Natural killer cell (primary cell): ENCODE results near the gene SPARC. TPM values are rescaled to one million over a fixed set of nuclear protein-coding genes. Genes with fewer than 3 reads are reported as not detected.

Experiments
- ATAC-seq, 3 donors: fragments of 150-1000 bp in 2 of 3; fragments of 200-7000 bp in 1 of 3; cut with Tn5 transposase; 1 replicate in 1 of 3; 2 replicates in 2 of 3; pipeline ENCODE4 v1.10.0; 2021; ENCODE audit warnings: mild to moderate bottlenecking in 2 of 3, moderate library complexity in 2 of 3
- DNase-seq, 2 donors: peaks; one replicate each; pipeline versions ENCODE4 v3.0.0 to v3.0.0-alpha.2; 2013 to 2021; ENCODE audit warnings: mixed read lengths in 1 of 2
- H3K27ac ChIP-seq: one replicate; pipeline ENCODE4 v1.5.1; 2013; ENCODE audit warnings: mild to moderate bottlenecking, low read length
- H3K27me3 ChIP-seq: one replicate; pipeline ENCODE4 v1.6.1; 2013; ENCODE audit warnings: low read length; ENCODE audit not compliant: control insufficient read depth, insufficient read depth
- H3K36me3 ChIP-seq: one replicate; pipeline ENCODE4 v1.6.1; 2013; ENCODE audit warnings: low read length; ENCODE audit not compliant: control insufficient read depth, insufficient read depth
- H3K4me1 ChIP-seq: one replicate; pipeline ENCODE4 v1.6.1; 2013; ENCODE audit warnings: low read length; ENCODE audit not compliant: control insufficient read depth, insufficient read depth
- H3K4me3 ChIP-seq: one replicate; pipeline ENCODE4 v1.5.1; 2013; ENCODE audit warnings: low read length
- H3K9me3 ChIP-seq: one replicate; pipeline ENCODE4 v1.6.1; 2013; ENCODE audit warnings: low read length; ENCODE audit not compliant: control insufficient read depth, insufficient read depth
- H3K27ac Mint-ChIP-seq, 2 donors: one replicate each; pipeline ENCODE4 v1.8.0; 2022; ENCODE audit warnings: mild to moderate bottlenecking in 2 of 2, mixed read lengths in 2 of 2, moderate library complexity in 1 of 2
- H3K27me3 Mint-ChIP-seq, 2 donors: one replicate each; pipeline ENCODE4 v1.8.0; 2022; ENCODE audit warnings: low read depth in 2 of 2, mixed read lengths in 2 of 2
- H3K36me3 Mint-ChIP-seq: one replicate; pipeline ENCODE4 v1.8.0; 2022; ENCODE audit warnings: mixed read lengths
- H3K4me1 Mint-ChIP-seq, 2 donors: one replicate each; pipeline ENCODE4 v1.8.0; 2022; ENCODE audit warnings: mixed read lengths in 2 of 2
- H3K4me3 Mint-ChIP-seq: one replicate; pipeline ENCODE4 v1.8.0; 2022; ENCODE audit warnings: mild to moderate bottlenecking, moderate library complexity, mixed read lengths
- H3K9me3 Mint-ChIP-seq, 2 donors: one replicate each; pipeline ENCODE4 v1.8.0; 2022; ENCODE audit warnings: mixed read lengths in 2 of 2
- WGBS: methylation state at CpG from one replicate; pipeline ENCODE4 v1.1.7; 2013; ENCODE audit warnings: missing lambda C conversion rate; ENCODE audit not compliant: insufficient coverage; 5-methylcytosine and 5-hydroxymethylcytosine counted together
- intact Hi-C: fragments of 100-400 bp; cut with micrococcal nuclease; formaldehyde crosslinking; loops from one replicate; pipeline ENCODE4 v1.14.2; 2022
- total RNA-seq, 4 donors: library from RNA; stranded (reverse); fragments of 120-200 nt in 1 of 4; gene quantifications; one replicate each; pipeline versions ENCODE4 v1.2.3 to v1.2.4, GENCODE V29; 2013 to 2022
- TF ChIP-seq, protein P1 (sequence below): fragments of 200-600 bp; IDR thresholded peaks from one replicate; pipeline ENCODE4 v1.8.0; 2022; ENCODE audit warnings: antibody characterized with exemption

SPARC gene
- total RNA-seq, 3 donors from 2014 or later (not counting 1 experiment from before 2014, with no cell fraction given), result 3.2 to 48.5 (median 23.4) TPM

DNA sequence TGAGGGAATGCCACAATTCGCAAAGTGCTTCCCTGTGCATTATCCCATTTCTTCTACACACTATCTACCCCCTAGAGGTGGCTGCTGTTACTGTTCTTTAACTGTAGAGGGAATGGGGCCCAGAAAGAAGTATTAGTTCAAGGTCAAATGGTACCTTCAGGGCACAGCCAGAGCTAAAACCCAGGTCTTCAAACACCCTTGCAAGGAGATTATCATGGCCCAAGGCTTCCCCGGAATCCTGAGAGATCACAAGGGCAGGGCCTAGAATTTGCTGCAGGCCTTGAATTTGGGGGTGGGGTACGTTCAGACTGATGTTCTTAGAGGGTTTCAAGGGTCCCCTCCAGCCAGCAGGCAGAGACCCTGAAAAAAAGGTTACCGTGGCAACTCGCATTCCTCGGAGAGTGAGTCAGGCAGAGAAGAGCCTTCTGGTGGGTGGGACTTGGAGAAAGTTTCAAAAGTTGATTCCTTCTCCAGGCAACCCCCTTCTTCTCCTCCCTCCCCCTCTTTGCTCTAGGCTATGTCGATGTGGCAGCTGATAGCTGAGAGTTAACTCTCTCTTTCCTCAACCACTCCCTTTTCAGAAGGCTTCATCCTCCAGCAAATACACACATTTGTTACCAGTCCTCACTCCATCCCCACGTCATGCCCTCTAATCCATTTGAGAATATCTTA lies 1.9 kb downstream of the SPARC start:
- Histone ChIP-seq H3K9me3 (no peaks in the 10 kb centered on the region), H3K27me3 (peaks cover 5% of the 10 kb centered on the region), H3K4me1 (peaks cover 9% of the 10 kb centered on the region), H3K4me3 (no peak overlapping the region), H3K36me3 (no peaks in the 10 kb centered on the region), H3K27ac (no peak overlapping the region)
- no peaks in the 10 kb centered on the region for H3K36me3 Mint-ChIP-seq
- peaks cover 14% of the 10 kb centered on the region in 2 donors for H3K4me1 Mint-ChIP-seq
- H3K27ac Mint-ChIP-seq, result no peak overlapping the region
- peaks cover 16 to 36% of the 10 kb centered on the region in 2 donors for H3K27me3 Mint-ChIP-seq
- no peak overlapping the region for H3K4me3 Mint-ChIP-seq
- DNase-seq, result no peak
- no peak for ATAC-seq
- H3K9me3 Mint-ChIP-seq, result no peaks in the 10 kb centered on the region
- WGBS, result 71% methylated on average over 5 of the region's 8 CpGs
- TF ChIP-seq, protein P1, sequence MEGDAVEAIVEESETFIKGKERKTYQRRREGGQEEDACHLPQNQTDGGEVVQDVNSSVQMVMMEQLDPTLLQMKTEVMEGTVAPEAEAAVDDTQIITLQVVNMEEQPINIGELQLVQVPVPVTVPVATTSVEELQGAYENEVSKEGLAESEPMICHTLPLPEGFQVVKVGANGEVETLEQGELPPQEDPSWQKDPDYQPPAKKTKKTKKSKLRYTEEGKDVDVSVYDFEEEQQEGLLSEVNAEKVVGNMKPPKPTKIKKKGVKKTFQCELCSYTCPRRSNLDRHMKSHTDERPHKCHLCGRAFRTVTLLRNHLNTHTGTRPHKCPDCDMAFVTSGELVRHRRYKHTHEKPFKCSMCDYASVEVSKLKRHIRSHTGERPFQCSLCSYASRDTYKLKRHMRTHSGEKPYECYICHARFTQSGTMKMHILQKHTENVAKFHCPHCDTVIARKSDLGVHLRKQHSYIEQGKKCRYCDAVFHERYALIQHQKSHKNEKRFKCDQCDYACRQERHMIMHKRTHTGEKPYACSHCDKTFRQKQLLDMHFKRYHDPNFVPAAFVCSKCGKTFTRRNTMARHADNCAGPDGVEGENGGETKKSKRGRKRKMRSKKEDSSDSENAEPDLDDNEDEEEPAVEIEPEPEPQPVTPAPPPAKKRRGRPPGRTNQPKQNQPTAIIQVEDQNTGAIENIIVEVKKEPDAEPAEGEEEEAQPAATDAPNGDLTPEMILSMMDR, result no peak
- intact Hi-C loops, result no loop called here

DNA sequence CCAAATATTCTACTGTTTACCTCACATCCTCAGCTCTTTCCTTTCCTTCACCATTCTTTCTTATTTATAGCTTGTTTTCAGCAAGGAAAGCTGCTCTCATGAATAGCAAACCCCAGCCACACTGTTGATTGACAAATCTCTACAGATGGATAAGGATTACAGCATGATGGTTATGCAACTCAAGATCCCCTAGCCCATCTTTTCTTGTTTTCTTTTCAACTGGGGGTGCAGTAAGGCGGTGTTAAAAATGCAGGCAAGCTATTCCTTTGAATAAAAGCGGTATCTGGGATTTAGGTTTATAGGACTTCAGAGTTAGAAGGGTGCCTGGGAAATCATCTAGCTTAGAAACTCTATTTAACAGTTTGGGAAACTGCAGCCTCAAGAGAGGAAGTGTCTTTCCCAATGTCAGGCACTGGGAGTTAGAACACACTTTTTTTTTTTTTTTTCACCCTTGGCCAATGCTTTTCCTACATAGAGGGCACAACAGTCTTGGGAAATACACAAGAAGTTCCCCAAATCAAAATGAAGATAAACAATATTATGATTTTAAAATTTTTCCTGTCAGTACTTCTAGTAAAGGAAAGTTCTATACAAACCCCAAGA lies 2.6 kb downstream of the SPARC start:
- Histone ChIP-seq H3K9me3 (no peaks in the 10 kb centered on the region), H3K4me1 (peaks cover 9% of the 10 kb centered on the region), H3K27me3 (peaks cover 5% of the 10 kb centered on the region), H3K27ac (no peak overlapping the region), H3K36me3 (no peaks in the 10 kb centered on the region), H3K4me3 (no peak overlapping the region)
- ATAC-seq, result no peak
- intact Hi-C loops, result no loop called here
- TF ChIP-seq, protein P1, result no peak
- Mint-ChIP-seq H3K4me1 (peaks cover 14% of the 10 kb centered on the region in 2 donors), H3K27ac (no peak overlapping the region), H3K4me3 (no peak overlapping the region), H3K9me3 (no peaks in the 10 kb centered on the region), H3K27me3 (peaks cover 14 to 33% of the 10 kb centered on the region in 2 donors), H3K36me3 (no peaks in the 10 kb centered on the region)
- WGBS, result 100% methylated on average over 2 of the region's 2 CpGs
- DNase-seq, result no peak

DNA sequence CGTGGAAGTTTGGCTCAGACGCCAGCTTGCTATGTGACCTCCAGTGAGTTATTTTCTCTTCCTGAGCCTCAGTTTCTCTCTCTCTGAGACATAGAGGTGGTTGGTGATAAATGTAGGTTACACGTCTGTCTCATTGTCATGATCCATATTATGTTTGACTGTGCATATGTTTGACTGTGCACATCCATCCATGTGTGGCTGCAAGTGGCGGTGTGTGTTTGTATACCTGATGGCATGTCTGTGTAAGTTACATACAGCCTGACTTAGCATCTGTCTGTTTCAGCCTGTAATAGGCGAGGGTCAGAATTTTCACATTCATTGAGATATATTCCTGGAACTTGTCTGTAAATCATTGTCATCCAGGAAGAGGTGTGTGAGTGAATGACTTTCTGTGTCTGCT lies 3.3 kb downstream of the SPARC start:
- Histone ChIP-seq H3K4me3 (no peak overlapping the region), H3K9me3 (no peaks in the 10 kb centered on the region), H3K36me3 (no peaks in the 10 kb centered on the region), H3K4me1 (peaks cover 9% of the 10 kb centered on the region), H3K27me3 (peaks cover 5% of the 10 kb centered on the region), H3K27ac (no peak overlapping the region)
- peaks cover 14% of the 10 kb centered on the region in 2 donors for H3K4me1 Mint-ChIP-seq
- H3K4me3 Mint-ChIP-seq, result no peak overlapping the region
- TF ChIP-seq, protein P1, result no peak
- WGBS, result 91% methylated on average over 5 of the region's 5 CpGs
- intact Hi-C loops, result no loop called here
- peaks cover 10 to 27% of the 10 kb centered on the region in 2 donors for H3K27me3 Mint-ChIP-seq
- no peaks in the 10 kb centered on the region for H3K9me3 Mint-ChIP-seq
- H3K36me3 Mint-ChIP-seq, result no peaks in the 10 kb centered on the region
- ATAC-seq (no peak), DNase-seq (no peak)
- H3K27ac Mint-ChIP-seq, result no peak overlapping the region
